ENCODE results near the gene ZC3HAV1L. TPM values are rescaled to one million over a fixed set of nuclear protein-coding genes. Genes with fewer than 3 reads are reported as not detected.

Gene ZC3HAV1L
- total and polyA plus RNA-seq, 2 experiments from 2014 or later = 2.0 to 11.3 TPM

DNA sequence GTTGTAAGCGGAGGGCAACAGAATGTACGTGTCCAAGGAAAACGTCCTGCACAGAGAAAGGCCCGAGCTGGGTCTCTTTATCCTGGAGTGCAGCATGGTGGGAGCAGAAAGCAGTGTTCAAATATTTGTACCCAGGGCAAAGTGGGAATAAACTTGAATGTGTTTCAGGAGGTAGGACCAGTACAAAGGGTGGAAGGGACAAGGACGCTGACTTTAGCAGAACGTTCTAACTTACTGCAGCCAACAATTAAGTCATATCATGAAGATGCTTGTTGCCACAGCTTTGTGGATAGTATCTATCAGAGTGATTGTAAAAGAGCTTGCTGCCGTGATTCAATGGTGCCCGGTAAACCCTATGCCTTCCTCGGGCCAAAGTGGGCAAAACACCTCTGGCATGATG is 30.5 kb upstream of the ZC3HAV1L start:
- Histone ChIP-seq H3K4me2 (no peak overlapping the region), H3K4me1 (ENCODE audit: insufficient read depth) (no peaks in the 10 kb centered on the region), H3F3A (replicated peaks; ENCODE audit: low read depth) (no peaks in the 10 kb centered on the region), H4K20me1 (replicated peaks; ENCODE audit: insufficient read depth) (no peaks in the 10 kb centered on the region), H3K4me3 (no peak overlapping the region), H3K27ac (ENCODE audit: low read depth) (no peak overlapping the region), H2AFZ (no peak overlapping the region), H3K27me3 (ENCODE audit: insufficient read depth) (no peaks in the 10 kb centered on the region), H3K9me2 (ENCODE audit: insufficient read depth) (no peaks in the 10 kb centered on the region), H3K79me2 (replicated peaks; ENCODE audit: insufficient read depth) (no peaks in the 10 kb centered on the region), H3K36me3 (ENCODE audit: insufficient read depth) (peaks cover 21% of the 10 kb centered on the region)
- Mint-ChIP-seq H3K36me3 (ENCODE audit: low read depth) (peaks cover 57% of the 10 kb centered on the region), H3K9me3 (peaks cover 6% of the 10 kb centered on the region; the same call in 2 of the 3 replicates), H3K27me3 (ENCODE audit: insufficient read depth, low read depth, poor library complexity) (no peaks in the 10 kb centered on the region), H3K4me3 (no peak overlapping the region), H3K4me1 (no peaks in the 10 kb centered on the region), H3K27ac (no peak overlapping the region; the same call in 1 of the 2 replicates)
- ATAC-seq (no peak), DNase-seq (ENCODE audit: low spot score) (no peak)
- TF ChIP-seq CREB1 (CRISPR knock-in tag; IDR thresholded peaks at IDR 0.05; ENCODE audit: low read depth) (no peak), EZH2phosphoT487 (IDR thresholded peaks at IDR 0.05; ENCODE audit: unreplicated experiment) (no peak), ZNF114 (CRISPR knock-in tag; IDR thresholded peaks at IDR 0.05) (no peak), STAT1 (IDR thresholded peaks at IDR 0.05; ENCODE audit: unreplicated experiment) (no peak), EZH2 (IDR thresholded peaks at IDR 0.05; ENCODE audit: low read depth, unreplicated experiment) (no peak), ZNF331 (CRISPR knock-in tag; IDR thresholded peaks at IDR 0.05; ENCODE audit: low read depth) (no peak), POLR2AphosphoS5 (IDR thresholded peaks at IDR 0.05; ENCODE audit: low read depth) (no peak), NANOG (IDR thresholded peaks at IDR 0.05; ENCODE audit: borderline replicate concordance) (no peak), JUNB (IDR thresholded peaks at IDR 0.05; ENCODE audit: unreplicated experiment) (no peak)
- TF ChIP-seq, protein P1, sequence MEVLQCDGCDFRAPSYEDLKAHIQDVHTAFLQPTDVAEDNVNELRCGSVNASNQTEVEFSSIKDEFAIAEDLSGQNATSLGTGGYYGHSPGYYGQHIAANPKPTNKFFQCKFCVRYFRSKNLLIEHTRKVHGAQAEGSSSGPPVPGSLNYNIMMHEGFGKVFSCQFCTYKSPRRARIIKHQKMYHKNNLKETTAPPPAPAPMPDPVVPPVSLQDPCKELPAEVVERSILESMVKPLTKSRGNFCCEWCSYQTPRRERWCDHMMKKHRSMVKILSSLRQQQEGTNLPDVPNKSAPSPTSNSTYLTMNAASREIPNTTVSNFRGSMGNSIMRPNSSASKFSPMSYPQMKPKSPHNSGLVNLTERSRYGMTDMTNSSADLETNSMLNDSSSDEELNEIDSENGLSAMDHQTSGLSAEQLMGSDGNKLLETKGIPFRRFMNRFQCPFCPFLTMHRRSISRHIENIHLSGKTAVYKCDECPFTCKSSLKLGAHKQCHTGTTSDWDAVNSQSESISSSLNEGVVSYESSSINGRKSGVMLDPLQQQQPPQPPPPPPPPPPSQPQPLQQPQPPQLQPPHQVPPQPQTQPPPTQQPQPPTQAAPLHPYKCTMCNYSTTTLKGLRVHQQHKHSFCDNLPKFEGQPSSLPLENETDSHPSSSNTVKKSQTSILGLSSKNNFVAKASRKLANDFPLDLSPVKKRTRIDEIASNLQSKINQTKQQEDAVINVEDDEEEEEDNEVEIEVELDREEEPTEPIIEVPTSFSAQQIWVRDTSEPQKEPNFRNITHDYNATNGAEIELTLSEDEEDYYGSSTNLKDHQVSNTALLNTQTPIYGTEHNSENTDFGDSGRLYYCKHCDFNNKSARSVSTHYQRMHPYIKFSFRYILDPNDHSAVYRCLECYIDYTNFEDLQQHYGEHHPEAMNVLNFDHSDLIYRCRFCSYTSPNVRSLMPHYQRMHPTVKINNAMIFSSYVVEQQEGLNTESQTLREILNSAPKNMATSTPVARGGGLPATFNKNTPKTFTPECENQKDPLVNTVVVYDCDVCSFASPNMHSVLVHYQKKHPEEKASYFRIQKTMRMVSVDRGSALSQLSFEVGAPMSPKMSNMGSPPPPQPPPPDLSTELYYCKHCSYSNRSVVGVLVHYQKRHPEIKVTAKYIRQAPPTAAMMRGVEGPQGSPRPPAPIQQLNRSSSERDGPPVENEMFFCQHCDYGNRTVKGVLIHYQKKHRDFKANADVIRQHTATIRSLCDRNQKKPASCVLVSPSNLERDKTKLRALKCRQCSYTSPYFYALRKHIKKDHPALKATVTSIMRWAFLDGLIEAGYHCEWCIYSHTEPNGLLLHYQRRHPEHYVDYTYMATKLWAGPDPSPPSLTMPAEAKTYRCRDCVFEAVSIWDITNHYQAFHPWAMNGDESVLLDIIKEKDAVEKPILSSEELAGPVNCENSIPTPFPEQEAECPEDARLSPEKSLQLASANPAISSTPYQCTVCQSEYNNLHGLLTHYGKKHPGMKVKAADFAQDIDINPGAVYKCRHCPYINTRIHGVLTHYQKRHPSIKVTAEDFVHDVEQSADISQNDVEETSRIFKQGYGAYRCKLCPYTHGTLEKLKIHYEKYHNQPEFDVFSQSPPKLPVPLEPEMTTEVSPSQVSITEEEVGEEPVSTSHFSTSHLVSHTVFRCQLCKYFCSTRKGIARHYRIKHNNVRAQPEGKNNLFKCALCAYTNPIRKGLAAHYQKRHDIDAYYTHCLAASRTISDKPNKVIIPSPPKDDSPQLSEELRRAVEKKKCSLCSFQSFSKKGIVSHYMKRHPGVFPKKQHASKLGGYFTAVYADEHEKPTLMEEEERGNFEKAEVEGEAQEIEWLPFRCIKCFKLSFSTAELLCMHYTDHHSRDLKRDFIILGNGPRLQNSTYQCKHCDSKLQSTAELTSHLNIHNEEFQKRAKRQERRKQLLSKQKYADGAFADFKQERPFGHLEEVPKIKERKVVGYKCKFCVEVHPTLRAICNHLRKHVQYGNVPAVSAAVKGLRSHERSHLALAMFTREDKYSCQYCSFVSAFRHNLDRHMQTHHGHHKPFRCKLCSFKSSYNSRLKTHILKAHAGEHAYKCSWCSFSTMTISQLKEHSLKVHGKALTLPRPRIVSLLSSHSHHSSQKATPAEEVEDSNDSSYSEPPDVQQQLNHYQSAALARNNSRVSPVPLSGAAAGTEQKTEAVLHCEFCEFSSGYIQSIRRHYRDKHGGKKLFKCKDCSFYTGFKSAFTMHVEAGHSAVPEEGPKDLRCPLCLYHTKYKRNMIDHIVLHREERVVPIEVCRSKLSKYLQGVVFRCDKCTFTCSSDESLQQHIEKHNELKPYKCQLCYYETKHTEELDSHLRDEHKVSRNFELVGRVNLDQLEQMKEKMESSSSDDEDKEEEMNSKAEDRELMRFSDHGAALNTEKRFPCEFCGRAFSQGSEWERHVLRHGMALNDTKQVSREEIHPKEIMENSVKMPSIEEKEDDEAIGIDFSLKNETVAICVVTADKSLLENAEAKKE (CRISPR knock-in tag; IDR thresholded peaks at IDR 0.05) = no peak
- TF ChIP-seq, protein P2, sequence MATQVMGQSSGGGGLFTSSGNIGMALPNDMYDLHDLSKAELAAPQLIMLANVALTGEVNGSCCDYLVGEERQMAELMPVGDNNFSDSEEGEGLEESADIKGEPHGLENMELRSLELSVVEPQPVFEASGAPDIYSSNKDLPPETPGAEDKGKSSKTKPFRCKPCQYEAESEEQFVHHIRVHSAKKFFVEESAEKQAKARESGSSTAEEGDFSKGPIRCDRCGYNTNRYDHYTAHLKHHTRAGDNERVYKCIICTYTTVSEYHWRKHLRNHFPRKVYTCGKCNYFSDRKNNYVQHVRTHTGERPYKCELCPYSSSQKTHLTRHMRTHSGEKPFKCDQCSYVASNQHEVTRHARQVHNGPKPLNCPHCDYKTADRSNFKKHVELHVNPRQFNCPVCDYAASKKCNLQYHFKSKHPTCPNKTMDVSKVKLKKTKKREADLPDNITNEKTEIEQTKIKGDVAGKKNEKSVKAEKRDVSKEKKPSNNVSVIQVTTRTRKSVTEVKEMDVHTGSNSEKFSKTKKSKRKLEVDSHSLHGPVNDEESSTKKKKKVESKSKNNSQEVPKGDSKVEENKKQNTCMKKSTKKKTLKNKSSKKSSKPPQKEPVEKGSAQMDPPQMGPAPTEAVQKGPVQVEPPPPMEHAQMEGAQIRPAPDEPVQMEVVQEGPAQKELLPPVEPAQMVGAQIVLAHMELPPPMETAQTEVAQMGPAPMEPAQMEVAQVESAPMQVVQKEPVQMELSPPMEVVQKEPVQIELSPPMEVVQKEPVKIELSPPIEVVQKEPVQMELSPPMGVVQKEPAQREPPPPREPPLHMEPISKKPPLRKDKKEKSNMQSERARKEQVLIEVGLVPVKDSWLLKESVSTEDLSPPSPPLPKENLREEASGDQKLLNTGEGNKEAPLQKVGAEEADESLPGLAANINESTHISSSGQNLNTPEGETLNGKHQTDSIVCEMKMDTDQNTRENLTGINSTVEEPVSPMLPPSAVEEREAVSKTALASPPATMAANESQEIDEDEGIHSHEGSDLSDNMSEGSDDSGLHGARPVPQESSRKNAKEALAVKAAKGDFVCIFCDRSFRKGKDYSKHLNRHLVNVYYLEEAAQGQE (IDR thresholded peaks at IDR 0.05; ENCODE audit: unreplicated experiment) = no peak
- TF ChIP-seq, protein P3, sequence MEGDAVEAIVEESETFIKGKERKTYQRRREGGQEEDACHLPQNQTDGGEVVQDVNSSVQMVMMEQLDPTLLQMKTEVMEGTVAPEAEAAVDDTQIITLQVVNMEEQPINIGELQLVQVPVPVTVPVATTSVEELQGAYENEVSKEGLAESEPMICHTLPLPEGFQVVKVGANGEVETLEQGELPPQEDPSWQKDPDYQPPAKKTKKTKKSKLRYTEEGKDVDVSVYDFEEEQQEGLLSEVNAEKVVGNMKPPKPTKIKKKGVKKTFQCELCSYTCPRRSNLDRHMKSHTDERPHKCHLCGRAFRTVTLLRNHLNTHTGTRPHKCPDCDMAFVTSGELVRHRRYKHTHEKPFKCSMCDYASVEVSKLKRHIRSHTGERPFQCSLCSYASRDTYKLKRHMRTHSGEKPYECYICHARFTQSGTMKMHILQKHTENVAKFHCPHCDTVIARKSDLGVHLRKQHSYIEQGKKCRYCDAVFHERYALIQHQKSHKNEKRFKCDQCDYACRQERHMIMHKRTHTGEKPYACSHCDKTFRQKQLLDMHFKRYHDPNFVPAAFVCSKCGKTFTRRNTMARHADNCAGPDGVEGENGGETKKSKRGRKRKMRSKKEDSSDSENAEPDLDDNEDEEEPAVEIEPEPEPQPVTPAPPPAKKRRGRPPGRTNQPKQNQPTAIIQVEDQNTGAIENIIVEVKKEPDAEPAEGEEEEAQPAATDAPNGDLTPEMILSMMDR (conservative IDR thresholded peaks at IDR 0.05; ENCODE audit: low read depth in 2 of 2) = no peak
- TF ChIP-seq, protein P4, sequence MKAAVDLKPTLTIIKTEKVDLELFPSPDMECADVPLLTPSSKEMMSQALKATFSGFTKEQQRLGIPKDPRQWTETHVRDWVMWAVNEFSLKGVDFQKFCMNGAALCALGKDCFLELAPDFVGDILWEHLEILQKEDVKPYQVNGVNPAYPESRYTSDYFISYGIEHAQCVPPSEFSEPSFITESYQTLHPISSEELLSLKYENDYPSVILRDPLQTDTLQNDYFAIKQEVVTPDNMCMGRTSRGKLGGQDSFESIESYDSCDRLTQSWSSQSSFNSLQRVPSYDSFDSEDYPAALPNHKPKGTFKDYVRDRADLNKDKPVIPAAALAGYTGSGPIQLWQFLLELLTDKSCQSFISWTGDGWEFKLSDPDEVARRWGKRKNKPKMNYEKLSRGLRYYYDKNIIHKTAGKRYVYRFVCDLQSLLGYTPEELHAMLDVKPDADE (IDR thresholded peaks at IDR 0.05) = no peak

All from GM23338 (cell line).